Measurements from ENCODE around the gene GBX2. TPM values are rescaled to one million over a fixed set of nuclear protein-coding genes. Genes with fewer than 3 reads are reported as not detected.

The GBX2 gene
- total RNA-seq, 1 donor from 2014 or later = 5.3 TPM

- no peak for DNase-seq (ENCODE audit: extremely low read depth, low read depth, low spot score)
Observed at GRCh38 chr2:236169741-236170589, 1.8 kb upstream of the GBX2 start.

- DNase-seq (ENCODE audit: extremely low read depth, low read depth, low spot score) = no peak
Observed at GRCh38 chr2:236169151-236169721, 1.1 kb upstream of the GBX2 start.

- no peak for DNase-seq (ENCODE audit: extremely low read depth, low read depth, low spot score)
Observed at GRCh38 chr2:236167297-236168109, 683 bp downstream of the GBX2 start.

GRCh38 chr2:236166796-236167296 is 1.3 kb downstream of the GBX2 start:
- no peak for DNase-seq (ENCODE audit: extremely low read depth, low read depth, low spot score)

GRCh38 chr2:236165842-236166795 is 2.1 kb downstream of the GBX2 start:
- DNase-seq (ENCODE audit: extremely low read depth, low read depth, low spot score) = no peak

- no peak for DNase-seq (ENCODE audit: extremely low read depth, low read depth, low spot score)
Observed at GRCh38 chr2:236164925-236165841, 3.0 kb downstream of the GBX2 start.

GRCh38 chr2:236164201-236164924 is 3.8 kb downstream of the GBX2 start:
- no peak for DNase-seq (ENCODE audit: extremely low read depth, low read depth, low spot score)

- no peak for DNase-seq (ENCODE audit: extremely low read depth, low read depth, low spot score)
Observed at GRCh38 chr2:236163471-236164200, 4.5 kb downstream of the GBX2 start.

GRCh38 chr2:236162882-236163470 is 5.2 kb downstream of the GBX2 start:
- no peak for DNase-seq (ENCODE audit: extremely low read depth, low read depth, low spot score)

- DNase-seq (ENCODE audit: extremely low read depth, low read depth, low spot score) = no peak
Observed at GRCh38 chr2:236162031-236162845, 5.9 kb downstream of the GBX2 start.

- no peak for DNase-seq (ENCODE audit: extremely low read depth, low read depth, low spot score)
Observed at GRCh38 chr2:236161531-236161930, 6.7 kb downstream of the GBX2 start.

- no peak for DNase-seq (ENCODE audit: extremely low read depth, low read depth, low spot score)
Observed at GRCh38 chr2:236161082-236161462, 7.1 kb downstream of the GBX2 start.

- DNase-seq (ENCODE audit: extremely low read depth, low read depth, low spot score) = no peak
Observed at GRCh38 chr2:236160366-236161081, 7.7 kb downstream of the GBX2 start.

- no peak for DNase-seq (ENCODE audit: extremely low read depth, low read depth, low spot score)
Observed at GRCh38 chr2:236159778-236160170, 8.4 kb downstream of the GBX2 start.

- no peak for DNase-seq (ENCODE audit: extremely low read depth, low read depth, low spot score)
Observed at GRCh38 chr2:236158969-236159777, 9.0 kb downstream of the GBX2 start.
